MG63 (cell line): Measurements from ENCODE around the gene ALOX5AP. TPM values are rescaled to one million over a fixed set of nuclear protein-coding genes. Genes with fewer than 3 reads are reported as not detected.

ENCODE experiments used
- DNase-seq: peaks from one replicate; pipeline ENCODE4 v3.0.0-alpha.2; 2020
- H3K27me3 ChIP-seq: fragments of 250-450 bp; sonication (Bioruptor Pico); 2 replicates; pipeline ENCODE4 v1.5.1; 2020; ENCODE audit warnings: mild to moderate bottlenecking, moderate library complexity
- H3K36me3 ChIP-seq: fragments of 250-450 bp; sonication (Bioruptor Pico); 2 replicates; pipeline ENCODE4 v1.5.1; 2020; ENCODE audit warnings: mild to moderate bottlenecking, moderate library complexity
- H3K4me3 ChIP-seq: fragments of 250-450 bp; sonication (Bioruptor Pico); 2 replicates; pipeline ENCODE4 v1.5.1; 2020; ENCODE audit warnings: mild to moderate bottlenecking, moderate library complexity
- H3K9me3 ChIP-seq: fragments of 250-450 bp; sonication (Bioruptor Pico); 2 replicates; pipeline ENCODE4 v1.5.1; 2020; ENCODE audit warnings: mild to moderate bottlenecking, moderate library complexity
- total RNA-seq: library from RNA; depleted of rRNA; stranded (reverse); fragments of >200 nt; shearing (Covaris generic); gene quantifications from 2 replicates; pipeline ENCODE4 v1.2.3, GENCODE V29; 2014; ENCODE audit warnings: low replicate concordance

ALOX5AP gene
- total RNA-seq, 1 experiment from 2014 or later: not detected

DNA sequence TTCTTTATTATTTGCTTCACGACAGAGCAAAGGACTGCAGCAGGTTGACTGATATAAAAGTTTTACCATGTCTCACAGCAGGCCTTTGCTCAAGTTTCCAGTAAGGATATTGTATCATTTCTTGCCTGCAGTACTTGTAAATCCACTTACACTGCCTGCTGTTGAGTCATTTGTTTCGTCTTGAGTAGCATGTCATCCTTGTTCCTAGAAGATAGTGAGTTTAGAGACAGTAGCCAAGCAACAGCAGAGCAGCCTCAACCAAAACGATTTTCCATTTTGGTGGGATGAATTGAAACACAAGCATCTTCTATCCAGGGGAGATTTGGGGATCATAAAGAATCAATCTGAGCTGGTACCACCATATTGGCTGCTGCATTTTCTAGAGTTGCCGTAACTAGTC, 24.0 kb upstream of the ALOX5AP start:
- no peaks in the 10 kb centered on the region for H3K9me3 ChIP-seq
- H3K4me3 ChIP-seq: no peak overlapping the region
- H3K36me3 ChIP-seq: no peaks in the 10 kb centered on the region
- no peaks in the 10 kb centered on the region for H3K27me3 ChIP-seq
- no peak for DNase-seq

GRCh38 chr13:30711837-30712236, 23.5 kb upstream of the ALOX5AP start:
- H3K27me3 ChIP-seq: no peaks in the 10 kb centered on the region
- H3K4me3 ChIP-seq: no peak overlapping the region
- no peaks in the 10 kb centered on the region for H3K36me3 ChIP-seq
- H3K9me3 ChIP-seq: no peaks in the 10 kb centered on the region
- no peak for DNase-seq

DNA sequence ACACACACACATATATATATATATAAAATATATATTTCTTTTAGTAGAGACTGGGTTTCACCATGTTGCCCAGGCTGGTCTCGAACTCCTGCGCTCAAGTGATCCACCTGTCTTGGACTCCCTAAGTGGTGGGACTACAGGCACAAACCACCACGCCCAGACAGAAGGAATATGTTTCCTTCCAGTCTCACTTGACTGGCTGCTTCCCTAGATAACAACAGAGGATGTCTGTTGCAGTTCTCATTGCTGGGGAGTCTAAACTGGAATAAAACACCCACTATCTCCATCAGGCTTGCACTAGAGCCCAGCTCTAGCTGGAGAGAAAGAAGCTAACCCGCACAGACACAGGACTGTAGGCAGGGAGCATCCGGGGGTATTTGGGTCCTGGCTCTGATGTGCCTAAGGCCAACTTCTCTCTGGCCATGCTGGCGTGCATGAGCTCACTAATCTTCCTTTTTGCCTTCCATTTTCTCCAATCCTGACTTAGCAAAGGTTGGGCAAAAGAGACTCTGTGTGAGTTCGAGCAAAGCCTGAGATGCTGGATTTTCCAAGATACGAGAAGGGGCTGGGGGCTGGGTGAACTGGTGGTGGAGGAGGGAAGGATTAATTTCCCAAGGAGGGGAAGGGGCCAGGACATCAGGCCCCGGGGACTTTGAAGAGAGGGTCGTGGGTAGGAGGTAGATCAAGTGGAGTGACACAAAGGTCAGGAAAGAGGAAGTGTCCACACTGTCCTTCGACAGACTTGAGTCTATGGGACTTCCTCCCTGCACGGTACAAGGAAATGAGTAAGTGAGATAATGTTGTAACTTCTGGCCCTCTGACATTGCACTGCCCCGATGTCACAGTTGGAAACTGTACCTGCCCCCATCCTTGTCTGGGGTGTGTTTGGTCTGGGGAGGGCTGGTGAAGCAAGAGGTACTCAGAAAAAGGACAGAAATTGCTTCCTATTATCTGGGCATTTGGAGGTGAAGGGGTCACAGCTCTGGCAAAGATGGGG, 22.5 kb upstream of the ALOX5AP start:
- no peak for DNase-seq
- H3K36me3 ChIP-seq: no peaks in the 10 kb centered on the region

GRCh38 chr13:30714629-30715371, 20.5 kb upstream of the ALOX5AP start:
- DNase-seq: no peak
- H3K27me3 ChIP-seq: no peaks in the 10 kb centered on the region
- H3K4me3 ChIP-seq: no peak overlapping the region
- H3K36me3 ChIP-seq: no peaks in the 10 kb centered on the region
- no peaks in the 10 kb centered on the region for H3K9me3 ChIP-seq

More for the DNA sequence above, 22.5 kb upstream of the ALOX5AP start:
- H3K4me3 ChIP-seq: no peak overlapping the region
- H3K9me3 ChIP-seq: no peaks in the 10 kb centered on the region
- H3K27me3 ChIP-seq: no peaks in the 10 kb centered on the region

DNA sequence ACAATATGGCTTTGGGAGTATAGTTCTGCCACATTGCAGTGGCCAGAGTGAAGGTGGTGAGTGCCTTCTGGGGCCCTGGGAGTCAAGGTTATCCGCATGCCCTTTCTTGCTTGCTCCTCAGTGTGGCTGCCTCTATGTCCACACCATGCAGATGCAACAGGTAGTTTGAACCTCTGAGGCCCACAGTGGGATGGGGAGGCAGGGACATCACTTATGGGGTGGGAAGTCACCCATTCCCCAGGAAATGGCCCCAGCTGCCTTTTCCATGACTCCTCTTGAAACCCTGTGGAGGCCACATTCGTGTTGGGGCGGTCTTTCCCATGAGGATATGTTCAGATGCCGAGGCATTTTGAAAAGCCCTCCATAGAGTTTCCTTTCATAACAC, 20.0 kb upstream of the ALOX5AP start:
- H3K27me3 ChIP-seq: no peaks in the 10 kb centered on the region

DNA sequence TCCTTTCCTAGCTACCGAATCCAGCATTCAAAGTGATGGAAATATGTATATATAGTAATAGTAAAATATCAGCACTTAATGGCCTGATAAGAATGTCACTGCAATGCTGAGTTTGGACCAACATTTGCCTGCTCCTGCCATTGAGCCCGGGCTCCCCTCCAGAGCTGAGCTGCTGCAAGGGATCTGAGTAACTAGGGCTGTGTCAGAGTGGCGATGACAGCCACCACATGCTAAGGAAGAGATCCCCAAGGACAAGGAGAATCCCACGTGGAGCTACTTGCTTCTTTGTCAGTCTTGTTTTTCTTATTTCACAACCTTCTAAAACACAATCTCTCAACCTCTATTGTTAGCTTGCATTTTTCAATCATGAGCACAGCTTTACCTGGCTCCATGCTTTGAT, 19.5 kb upstream of the ALOX5AP start:
- DNase-seq: no peak

More for the DNA sequence above, 20.0 kb upstream of the ALOX5AP start:
- H3K4me3 ChIP-seq: no peak overlapping the region
- no peak for DNase-seq
- H3K9me3 ChIP-seq: no peaks in the 10 kb centered on the region
- no peaks in the 10 kb centered on the region for H3K36me3 ChIP-seq

DNA sequence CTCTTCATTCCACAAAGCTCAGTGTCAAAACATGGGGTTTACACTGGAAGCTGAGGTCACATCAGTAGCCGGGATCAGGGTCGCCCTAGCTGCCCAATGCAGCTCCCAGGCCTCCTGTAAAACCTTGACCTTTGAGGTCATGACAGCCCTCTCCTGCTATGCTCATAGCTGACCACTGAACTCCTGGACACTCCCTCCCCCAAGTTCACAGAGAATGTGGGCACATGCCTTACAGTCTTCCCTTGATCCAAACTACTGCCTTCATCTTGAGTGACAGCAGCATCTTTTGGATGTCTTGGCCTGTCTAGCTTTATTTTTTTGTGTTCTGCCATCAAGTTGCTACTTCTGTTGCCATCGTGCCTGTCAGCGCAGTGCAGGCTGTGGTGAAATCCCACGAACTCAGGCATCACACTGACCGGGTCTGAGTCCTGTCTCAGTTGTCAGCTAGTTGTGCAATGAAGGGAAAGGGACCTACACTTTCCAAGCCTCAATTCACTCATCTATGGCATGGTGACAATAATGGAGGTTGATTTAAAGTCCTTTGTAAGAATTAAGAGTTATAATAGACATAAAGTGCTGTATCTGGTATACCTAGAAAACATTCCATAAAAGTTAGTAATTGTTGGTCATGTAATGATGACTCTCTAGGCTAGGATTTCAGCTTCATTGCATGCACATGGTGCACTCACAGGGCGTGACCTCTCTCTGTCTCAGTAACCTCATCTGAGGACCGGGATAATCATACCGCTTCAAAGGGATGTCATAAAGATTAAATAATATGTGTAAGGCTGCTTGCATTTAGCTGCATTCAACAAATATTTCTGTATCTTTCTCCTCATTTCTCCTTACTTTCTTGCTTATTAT, 16.4 kb upstream of the ALOX5AP start:
- peak; percentile 83 for DNase-seq
- no peak overlapping the region for H3K4me3 ChIP-seq
- no peaks in the 10 kb centered on the region for H3K9me3 ChIP-seq
- H3K36me3 ChIP-seq: no peaks in the 10 kb centered on the region
- no peaks in the 10 kb centered on the region for H3K27me3 ChIP-seq

More for the DNA sequence above, 19.5 kb upstream of the ALOX5AP start:
- Histone ChIP-seq H3K36me3 (no peaks in the 10 kb centered on the region), H3K9me3 (no peaks in the 10 kb centered on the region), H3K27me3 (no peaks in the 10 kb centered on the region), H3K4me3 (no peak overlapping the region)

DNA sequence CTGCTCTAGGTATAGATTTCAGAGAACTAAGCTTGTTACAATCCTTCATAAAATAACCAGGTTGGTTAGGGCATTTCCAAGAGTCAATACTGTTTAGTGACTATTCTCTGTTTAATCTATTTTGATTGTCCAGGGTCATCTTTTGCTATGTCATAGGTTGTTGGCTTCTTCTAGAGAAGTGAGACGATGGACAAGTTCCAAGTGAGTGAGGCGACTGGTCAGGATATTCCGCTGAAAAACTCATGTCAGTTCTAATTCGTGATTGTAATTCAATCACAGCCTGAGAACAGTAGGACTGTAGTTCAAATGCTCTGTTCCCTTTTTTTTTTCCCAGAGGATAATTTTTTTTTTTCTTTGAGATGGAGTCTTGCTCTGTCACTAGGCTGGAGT, 15.8 kb upstream of the ALOX5AP start:
- no peaks in the 10 kb centered on the region for H3K36me3 ChIP-seq
- no peak for DNase-seq
- H3K4me3 ChIP-seq: no peak overlapping the region
- no peaks in the 10 kb centered on the region for H3K27me3 ChIP-seq
- H3K9me3 ChIP-seq: no peaks in the 10 kb centered on the region

DNA sequence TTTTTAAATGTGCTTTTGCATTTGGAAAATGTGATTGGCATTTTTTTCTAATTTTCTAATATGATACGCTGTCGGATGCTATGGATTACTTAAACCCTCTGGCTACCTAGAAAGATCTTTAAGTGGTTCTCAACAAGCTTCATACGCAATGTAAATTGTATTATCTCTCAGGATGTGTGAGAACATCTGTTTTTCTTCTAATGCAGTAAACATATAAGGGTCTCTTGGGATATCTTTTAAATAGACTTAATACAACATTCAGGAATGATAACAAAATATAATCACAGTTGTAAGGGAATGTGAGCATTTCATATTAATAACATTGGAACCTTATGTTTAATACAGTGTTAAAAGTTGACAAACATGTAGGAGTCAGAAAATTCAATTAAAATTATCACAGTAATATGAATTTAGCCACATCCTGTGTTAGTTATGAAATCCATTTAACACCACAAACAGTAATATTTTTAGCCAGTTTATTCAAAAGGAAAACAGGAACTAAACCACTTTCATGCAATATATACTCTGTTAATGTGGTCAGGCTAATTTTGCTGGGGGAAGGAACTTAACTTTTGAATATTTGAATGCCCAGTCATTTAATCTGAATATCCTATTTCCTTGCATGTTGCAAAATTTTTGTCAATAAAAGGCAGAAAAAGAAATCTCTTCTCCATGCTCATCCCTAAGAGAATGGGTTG, 15.0 kb upstream of the ALOX5AP start:
- Histone ChIP-seq H3K27me3 (no peaks in the 10 kb centered on the region), H3K36me3 (no peaks in the 10 kb centered on the region), H3K9me3 (no peaks in the 10 kb centered on the region), H3K4me3 (no peak overlapping the region)
- no peak for DNase-seq

DNA sequence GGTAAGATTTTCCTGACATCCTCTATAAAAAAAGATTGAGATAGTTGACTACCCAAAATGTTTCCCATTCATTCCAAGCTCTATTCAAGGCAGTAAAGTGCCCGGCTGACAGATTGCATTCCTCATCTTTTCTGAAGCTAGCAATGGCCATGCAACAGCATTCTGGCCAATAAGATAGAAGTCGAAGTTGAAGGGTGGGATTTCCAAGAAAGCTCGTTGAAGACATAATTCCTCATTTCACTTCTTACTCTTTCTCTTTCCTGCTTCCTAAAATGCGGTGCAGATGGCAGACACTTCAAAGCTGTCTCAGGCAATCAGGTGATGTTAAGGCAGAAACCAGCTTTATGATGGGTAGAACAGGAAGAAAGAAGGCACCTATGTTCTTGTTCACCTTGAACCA, 13.4 kb upstream of the ALOX5AP start:
- Histone ChIP-seq H3K9me3 (no peaks in the 10 kb centered on the region), H3K27me3 (no peaks in the 10 kb centered on the region)
- DNase-seq: no peak

DNA sequence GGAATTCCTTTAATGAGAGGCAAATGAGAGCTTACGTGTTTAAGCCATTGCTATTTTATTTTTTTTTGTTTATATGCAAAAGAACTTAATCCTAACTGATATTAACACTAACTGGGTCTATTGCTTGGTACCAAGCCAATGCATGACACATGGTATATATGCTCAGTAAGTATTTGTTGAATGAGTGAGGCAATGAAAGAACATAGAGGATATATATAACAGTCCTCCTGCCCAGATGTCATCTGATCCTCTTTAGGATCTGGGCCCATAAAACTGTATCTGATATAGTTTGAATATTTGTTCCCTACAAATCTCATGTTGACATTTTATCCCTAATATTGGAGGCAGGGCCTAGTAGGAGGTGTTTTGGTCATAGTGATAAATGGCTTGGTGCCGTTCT, 13.0 kb upstream of the ALOX5AP start:
- Histone ChIP-seq H3K4me3 (no peak overlapping the region), H3K9me3 (no peaks in the 10 kb centered on the region), H3K36me3 (no peaks in the 10 kb centered on the region), H3K27me3 (no peaks in the 10 kb centered on the region)
- no peak for DNase-seq

More for the DNA sequence above, 13.4 kb upstream of the ALOX5AP start:
- Histone ChIP-seq H3K4me3 (no peak overlapping the region), H3K36me3 (no peaks in the 10 kb centered on the region)

- H3K9me3 ChIP-seq: no peaks in the 10 kb centered on the region
- DNase-seq: no peak
- no peaks in the 10 kb centered on the region for H3K27me3 ChIP-seq
- H3K36me3 ChIP-seq: no peaks in the 10 kb centered on the region
- no peak overlapping the region for H3K4me3 ChIP-seq
Observed at GRCh38 chr13:30724778-30725177, 10.6 kb upstream of the ALOX5AP start.

DNA sequence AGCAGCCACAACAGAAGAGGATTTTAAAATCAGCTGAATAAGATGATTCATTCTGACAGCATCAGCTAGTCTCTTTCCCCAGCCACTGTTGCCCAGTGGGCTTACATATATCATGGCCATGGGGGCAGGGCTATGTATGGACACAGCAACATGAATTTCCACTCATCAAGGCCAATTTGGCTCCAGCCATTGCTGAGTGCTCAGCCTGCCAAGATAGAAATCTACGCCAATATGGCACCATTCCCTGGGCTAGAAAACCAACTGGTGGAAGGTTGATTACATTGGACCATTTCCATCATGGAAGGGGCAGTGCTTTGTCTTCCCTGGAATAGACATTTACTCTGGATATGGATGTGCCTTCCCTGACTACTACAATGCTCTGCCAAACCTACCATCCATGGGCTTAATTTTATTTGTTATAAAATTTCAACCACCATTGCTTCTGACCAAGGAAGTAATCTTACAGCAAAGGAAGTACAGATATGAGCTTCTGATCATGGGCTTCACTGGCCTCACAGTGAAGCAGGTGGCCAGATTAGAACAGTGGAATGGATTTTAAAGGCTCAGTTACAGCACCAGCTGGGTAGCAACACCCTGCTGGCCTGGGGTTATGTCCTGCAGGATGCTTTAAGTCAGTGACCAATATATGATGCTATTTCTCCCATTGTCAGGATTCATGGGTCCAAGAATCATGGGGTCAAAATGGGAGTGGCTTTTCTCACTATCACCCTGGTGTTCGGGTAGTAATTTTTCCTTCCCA, 9.8 kb upstream of the ALOX5AP start:
- H3K4me3 ChIP-seq: no peak overlapping the region
- H3K27me3 ChIP-seq: no peaks in the 10 kb centered on the region
- no peaks in the 10 kb centered on the region for H3K9me3 ChIP-seq
- no peaks in the 10 kb centered on the region for H3K36me3 ChIP-seq
- DNase-seq: peak; percentile 97

- Histone ChIP-seq H3K9me3 (no peaks in the 10 kb centered on the region), H3K4me3 (no peak overlapping the region), H3K36me3 (no peaks in the 10 kb centered on the region), H3K27me3 (no peaks in the 10 kb centered on the region)
- no peak for DNase-seq
Observed at GRCh38 chr13:30726192-30726591, 9.2 kb upstream of the ALOX5AP start.

DNA sequence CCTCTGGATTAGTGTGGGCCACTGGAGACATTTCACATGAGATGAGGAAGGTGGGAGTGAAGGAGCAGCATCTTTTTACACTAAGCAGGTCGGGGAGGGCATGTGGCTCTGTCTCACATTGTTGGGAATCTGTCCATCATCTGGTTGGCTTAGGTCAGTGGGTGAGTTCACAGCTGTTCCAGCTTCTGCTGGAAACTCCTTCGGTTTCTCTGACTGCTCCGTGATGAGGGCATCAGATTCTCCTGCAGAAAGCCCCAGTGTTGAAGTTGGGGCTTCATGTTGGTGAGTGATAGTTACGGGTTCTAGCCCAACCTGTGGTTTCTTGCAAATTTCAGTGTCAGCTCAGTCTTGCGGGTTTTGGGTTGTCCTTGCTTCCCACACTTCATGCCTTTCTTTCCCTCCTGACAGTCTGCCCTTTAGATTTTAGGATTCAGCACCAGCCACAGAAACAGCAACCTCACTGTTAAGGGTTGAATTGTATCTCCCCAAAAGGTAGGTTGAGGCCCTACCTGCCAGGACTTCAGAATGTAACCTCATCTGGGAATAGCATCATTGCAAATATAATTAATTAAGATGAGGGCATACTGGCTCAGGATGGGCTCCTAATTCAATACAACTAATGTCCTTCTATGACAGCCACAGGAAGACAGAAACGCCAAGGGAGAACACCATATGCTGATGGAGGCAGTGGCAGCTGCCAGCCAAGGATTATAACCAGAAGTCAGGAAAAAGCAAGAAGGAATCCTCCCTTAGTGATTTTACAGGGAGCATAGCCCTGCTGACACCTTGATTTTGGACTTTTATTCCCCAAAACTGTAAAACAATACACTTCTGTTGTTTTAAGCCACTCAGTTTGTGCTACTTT, 7.6 kb upstream of the ALOX5AP start:
- no peak for DNase-seq
- Histone ChIP-seq H3K36me3 (no peaks in the 10 kb centered on the region), H3K27me3 (no peaks in the 10 kb centered on the region), H3K4me3 (no peak overlapping the region), H3K9me3 (no peaks in the 10 kb centered on the region)
